Left ventricle myocardium inferior (tissue), 1 donor: Measurements from ENCODE around the gene PTS. TPM values are rescaled to one million over a fixed set of nuclear protein-coding genes. Genes with fewer than 3 reads are reported as not detected.

Experiments
- DNase-seq: peaks from one replicate; pipeline ENCODE4 v3.0.0-alpha.2; 2020
- H3K27ac ChIP-seq: fragments of 200-600 bp; replicated peaks from 2 replicates; pipeline ENCODE4 v1.8.0; 2021
- H3K27me3 ChIP-seq: fragments of 200-600 bp; 2 replicates; pipeline ENCODE4 v1.8.0; 2021; ENCODE audit warnings: low read depth
- H3K36me3 ChIP-seq: fragments of 200-600 bp; 2 replicates; pipeline ENCODE4 v1.8.0; 2021
- H3K4me1 ChIP-seq: fragments of 200-600 bp; 2 replicates; pipeline ENCODE4 v1.8.0; 2021
- H3K4me3 ChIP-seq: fragments of 200-600 bp; 2 replicates; pipeline ENCODE4 v1.8.0; 2021; ENCODE audit warnings: mild to moderate bottlenecking, moderate library complexity
- H3K9me3 ChIP-seq: fragments of 200-600 bp; replicated peaks from 2 replicates; pipeline ENCODE4 v1.8.0; 2021
- intact Hi-C: fragments of 100-400 bp; cut with micrococcal nuclease; formaldehyde crosslinking; loops from one replicate; pipeline ENCODE4 v1.11.0; 2022
- total RNA-seq: library from RNA; stranded (reverse); fragmentation: NEBNext Ultra II Directional; extraction: Animal tissue kit (Norgen Biotek cat#: 25700); gene quantifications from one replicate; pipeline ENCODE4 v1.2.1, GENCODE V29; 2021
- TF ChIP-seq, protein P1 (sequence below): fragments of 200-600 bp; IDR thresholded peaks from 2 replicates; pipeline ENCODE4 v1.8.0; 2021; ENCODE audit warnings: antibody characterized with exemption, mild to moderate bottlenecking, borderline replicate concordance
- donor health status: DM: no; HTN: yes; CAD: no; lungs with severe emphysema.

The PTS gene
- total RNA-seq, 1 donor from 2014 or later = 27.0 TPM

DNA sequence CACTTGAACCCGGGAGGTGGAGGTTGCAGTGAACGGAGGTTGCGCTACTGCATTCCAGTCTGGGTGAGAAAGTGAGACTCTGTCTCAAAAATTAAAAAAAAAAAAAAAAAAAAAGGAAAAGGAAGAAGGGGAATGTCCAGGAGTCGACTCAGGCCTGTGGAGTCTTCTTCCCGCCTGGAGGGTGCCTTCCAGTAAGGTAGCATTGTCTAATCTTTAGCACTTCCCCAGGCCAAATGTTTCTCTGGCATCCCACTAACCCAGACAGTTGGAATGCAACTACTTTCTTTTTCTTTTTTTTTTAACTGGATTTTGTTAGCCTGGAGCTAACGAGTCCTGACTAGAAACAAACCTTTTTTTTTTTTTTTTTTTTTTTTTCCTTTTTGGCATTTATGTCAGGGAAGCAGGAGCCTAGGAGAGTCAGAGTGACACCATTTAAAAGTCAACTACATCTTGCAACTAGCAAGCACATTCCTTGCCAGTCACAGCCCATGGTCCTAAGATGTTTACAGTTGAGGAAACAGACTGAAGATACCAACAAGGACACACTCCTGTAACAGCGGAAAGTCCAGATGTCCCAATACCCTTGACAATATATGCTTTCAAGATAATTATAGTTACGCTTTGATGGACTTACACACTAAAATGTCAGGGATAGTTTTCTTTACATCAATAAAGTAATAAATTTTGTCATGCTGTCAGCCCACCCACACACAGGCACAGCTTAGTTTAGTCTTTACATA is 23.8 kb downstream of the PTS start:
- TF ChIP-seq, protein P1, sequence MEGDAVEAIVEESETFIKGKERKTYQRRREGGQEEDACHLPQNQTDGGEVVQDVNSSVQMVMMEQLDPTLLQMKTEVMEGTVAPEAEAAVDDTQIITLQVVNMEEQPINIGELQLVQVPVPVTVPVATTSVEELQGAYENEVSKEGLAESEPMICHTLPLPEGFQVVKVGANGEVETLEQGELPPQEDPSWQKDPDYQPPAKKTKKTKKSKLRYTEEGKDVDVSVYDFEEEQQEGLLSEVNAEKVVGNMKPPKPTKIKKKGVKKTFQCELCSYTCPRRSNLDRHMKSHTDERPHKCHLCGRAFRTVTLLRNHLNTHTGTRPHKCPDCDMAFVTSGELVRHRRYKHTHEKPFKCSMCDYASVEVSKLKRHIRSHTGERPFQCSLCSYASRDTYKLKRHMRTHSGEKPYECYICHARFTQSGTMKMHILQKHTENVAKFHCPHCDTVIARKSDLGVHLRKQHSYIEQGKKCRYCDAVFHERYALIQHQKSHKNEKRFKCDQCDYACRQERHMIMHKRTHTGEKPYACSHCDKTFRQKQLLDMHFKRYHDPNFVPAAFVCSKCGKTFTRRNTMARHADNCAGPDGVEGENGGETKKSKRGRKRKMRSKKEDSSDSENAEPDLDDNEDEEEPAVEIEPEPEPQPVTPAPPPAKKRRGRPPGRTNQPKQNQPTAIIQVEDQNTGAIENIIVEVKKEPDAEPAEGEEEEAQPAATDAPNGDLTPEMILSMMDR = no peak
- Histone ChIP-seq H3K27ac (no peak overlapping the region), H3K36me3 (no peaks in the 10 kb centered on the region), H3K4me3 (no peak overlapping the region), H3K4me1 (no peaks in the 10 kb centered on the region), H3K9me3 (no peaks in the 10 kb centered on the region), H3K27me3 (no peaks in the 10 kb centered on the region)
- intact Hi-C loops = no loop called here
- DNase-seq = no peak

DNA sequence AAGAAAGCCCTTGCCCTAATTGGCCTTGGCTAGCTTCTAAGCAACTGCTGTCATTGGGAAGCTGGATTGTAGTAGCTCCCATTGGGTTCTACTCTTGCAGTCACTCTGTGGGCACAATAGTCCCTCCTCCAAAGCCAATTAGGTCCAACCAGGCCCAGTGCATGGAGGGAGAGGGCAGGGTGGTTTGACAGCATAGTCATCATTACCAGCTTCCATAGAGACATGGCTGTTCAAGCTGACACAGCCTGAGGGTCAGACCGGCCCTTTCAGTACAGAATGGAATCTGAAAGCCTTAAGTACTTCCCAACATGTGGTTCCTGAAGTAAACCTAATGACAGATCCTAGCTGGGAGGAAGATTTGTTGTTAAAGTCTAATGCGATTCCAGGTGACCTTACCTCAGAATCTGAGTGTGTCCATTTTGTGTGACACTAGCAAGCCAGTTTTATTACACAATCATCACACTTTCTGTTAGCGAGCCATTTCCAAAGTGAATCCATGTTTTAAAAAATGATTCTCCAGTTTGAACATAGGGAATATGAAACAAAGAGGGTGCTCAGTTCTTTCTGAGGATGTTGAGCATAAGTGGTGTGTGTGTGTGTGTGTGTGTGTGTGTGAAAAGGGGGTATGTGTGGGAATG is 27.5 kb downstream of the PTS start:
- Histone ChIP-seq H3K27me3 (no peaks in the 10 kb centered on the region), H3K27ac (no peak overlapping the region), H3K4me1 (no peaks in the 10 kb centered on the region), H3K9me3 (no peaks in the 10 kb centered on the region), H3K4me3 (no peak overlapping the region), H3K36me3 (no peaks in the 10 kb centered on the region)
- TF ChIP-seq, protein P1 = no peak
- DNase-seq = no peak
- intact Hi-C loops = no loop called here

DNA sequence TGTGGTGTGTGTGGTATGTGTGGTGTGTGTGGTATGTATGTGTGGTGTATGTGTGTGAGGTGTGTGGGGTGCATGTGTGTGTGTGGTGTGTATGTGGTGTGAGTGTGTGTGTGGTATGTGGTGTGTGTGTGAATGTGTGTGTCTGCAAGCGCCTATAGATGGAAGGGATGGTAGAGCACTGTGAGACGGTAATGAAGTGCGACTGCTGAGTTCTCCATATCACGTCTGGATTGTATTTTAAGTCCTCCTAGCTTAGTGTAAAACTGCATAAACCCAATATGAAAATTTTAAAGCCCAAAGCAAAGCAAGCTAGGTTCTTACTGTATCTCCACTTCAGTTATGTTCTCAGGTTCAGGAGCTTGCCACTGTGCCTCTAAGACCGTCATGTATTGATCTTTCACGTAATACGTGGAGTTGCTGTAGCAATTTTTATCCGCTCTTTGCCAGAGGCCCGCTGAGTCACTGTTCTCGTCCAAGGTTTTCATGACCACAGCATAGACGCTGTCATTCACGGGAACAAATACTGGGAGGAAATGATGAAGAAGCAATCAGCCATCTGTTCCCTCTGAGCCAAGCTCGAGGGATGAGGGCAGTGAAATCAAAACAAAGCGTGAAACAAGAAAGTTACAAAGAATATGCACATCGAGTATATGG is 29.0 kb downstream of the PTS start:
- Histone ChIP-seq H3K9me3 (no peaks in the 10 kb centered on the region), H3K27me3 (no peaks in the 10 kb centered on the region), H3K27ac (no peak overlapping the region), H3K4me3 (no peak overlapping the region), H3K4me1 (no peaks in the 10 kb centered on the region), H3K36me3 (no peaks in the 10 kb centered on the region)
- TF ChIP-seq, protein P1 = no peak
- DNase-seq = no peak
- intact Hi-C loops = no loop called here

DNA sequence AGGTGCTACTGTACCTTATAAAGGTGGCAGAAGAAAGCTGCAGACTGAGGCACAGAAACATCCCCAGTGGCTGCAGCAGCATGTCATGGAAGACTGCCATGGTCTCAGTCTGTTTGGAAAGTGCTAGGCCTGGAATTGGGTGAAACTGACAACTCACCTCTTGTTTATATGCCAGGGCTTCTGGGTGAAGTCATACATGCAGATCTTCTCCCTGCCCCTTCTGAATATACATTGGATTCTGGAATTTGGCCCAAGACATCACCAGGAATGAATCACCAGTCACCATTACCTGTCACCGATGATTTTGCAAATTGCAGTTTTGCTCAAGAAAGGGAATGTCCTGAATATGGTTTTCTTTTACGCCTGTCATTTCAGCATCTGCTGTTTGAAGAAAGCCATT is 34.3 kb downstream of the PTS start, which contains the start of gene PLET1:
Gene PLET1 (minus strand): TSS at position 371 of the 400 bp plus-strand sequence. CDS start 271 bp downstream, at position 100.
- intact Hi-C loops = no loop called here
- TF ChIP-seq, protein P1 = no peak
- Histone ChIP-seq H3K9me3 (no peaks in the 10 kb centered on the region), H3K4me1 (no peaks in the 10 kb centered on the region), H3K27me3 (no peaks in the 10 kb centered on the region), H3K4me3 (no peak within 1 kb of the TSS), H3K36me3 (no peaks in the 10 kb centered on the region), H3K27ac (no peak within 1 kb of the TSS)
- no peak for DNase-seq

DNA sequence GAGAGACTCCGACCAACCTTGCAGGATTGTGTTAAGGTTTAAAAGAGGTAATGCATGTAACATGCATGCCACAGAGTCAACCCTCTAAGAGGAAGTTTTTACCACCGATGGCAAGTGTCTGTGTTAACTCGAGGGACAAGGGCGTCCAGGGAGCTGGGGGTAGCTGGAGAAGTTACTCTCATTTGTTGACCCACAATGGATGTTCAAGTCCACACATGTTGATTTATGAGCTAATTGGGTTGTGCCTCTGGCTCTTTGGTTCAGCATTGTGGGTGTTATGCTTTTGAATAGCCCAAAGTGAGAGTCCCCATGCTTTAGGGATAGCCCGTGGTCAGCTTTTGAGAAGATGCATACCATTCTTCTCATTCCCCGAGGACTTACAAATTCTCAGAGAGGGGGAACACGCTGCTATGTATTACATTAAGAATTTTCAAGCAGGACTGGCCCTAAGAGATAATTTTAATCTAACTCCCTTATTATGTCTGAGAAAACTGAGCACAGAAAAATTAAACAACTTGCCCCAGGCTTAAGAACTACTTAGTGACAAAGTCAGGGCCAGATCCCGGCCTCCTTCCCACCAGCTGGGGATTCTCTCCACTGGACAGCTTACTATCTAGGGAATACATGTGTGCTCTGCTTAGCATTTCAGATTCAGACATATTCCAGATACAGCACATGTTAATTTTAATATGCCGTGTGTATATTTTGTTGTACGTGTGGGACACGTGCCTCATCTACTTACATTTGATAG is 39.6 kb downstream of the PTS start:
- Histone ChIP-seq H3K4me3 (no peak overlapping the region), H3K27ac (peak overlapping the region; percentile 24), H3K9me3 (no peaks in the 10 kb centered on the region), H3K27me3 (no peaks in the 10 kb centered on the region), H3K4me1 (peaks cover 12% of the 10 kb centered on the region), H3K36me3 (no peaks in the 10 kb centered on the region)
- intact Hi-C loops = no loop called here
- TF ChIP-seq, protein P1 = no peak
- no peak for DNase-seq
